ENCODE results near the gene EYA2.

EYA2 gene

GRCh38 chr20:47099825-47100441 is 205.3 kb downstream of the EYA2 start:
- no peak overlapping the region for H3K4me3 ChIP-seq (ENCODE audit: control insufficient read depth, low read depth, low read length)
- TF ChIP-seq, protein P1, sequence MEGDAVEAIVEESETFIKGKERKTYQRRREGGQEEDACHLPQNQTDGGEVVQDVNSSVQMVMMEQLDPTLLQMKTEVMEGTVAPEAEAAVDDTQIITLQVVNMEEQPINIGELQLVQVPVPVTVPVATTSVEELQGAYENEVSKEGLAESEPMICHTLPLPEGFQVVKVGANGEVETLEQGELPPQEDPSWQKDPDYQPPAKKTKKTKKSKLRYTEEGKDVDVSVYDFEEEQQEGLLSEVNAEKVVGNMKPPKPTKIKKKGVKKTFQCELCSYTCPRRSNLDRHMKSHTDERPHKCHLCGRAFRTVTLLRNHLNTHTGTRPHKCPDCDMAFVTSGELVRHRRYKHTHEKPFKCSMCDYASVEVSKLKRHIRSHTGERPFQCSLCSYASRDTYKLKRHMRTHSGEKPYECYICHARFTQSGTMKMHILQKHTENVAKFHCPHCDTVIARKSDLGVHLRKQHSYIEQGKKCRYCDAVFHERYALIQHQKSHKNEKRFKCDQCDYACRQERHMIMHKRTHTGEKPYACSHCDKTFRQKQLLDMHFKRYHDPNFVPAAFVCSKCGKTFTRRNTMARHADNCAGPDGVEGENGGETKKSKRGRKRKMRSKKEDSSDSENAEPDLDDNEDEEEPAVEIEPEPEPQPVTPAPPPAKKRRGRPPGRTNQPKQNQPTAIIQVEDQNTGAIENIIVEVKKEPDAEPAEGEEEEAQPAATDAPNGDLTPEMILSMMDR (IDR thresholded peaks at IDR 0.05; ENCODE audit: control insufficient read depth, insufficient read depth, low read depth, low read length, missing control alignments) = no peak
- no peak for DNase-seq (ENCODE audit: low read depth)

GRCh38 chr20:47102629-47103028 is 208.0 kb downstream of the EYA2 start:
- H3K4me3 ChIP-seq (ENCODE audit: control insufficient read depth, low read depth, low read length) = no peak overlapping the region
- TF ChIP-seq, protein P1 (IDR thresholded peaks at IDR 0.05; ENCODE audit: control insufficient read depth, insufficient read depth, low read depth, low read length, missing control alignments) = no peak
- no peak for DNase-seq (ENCODE audit: low read depth)

GRCh38 chr20:47106786-47107185 is 212.1 kb downstream of the EYA2 start:
- DNase-seq (ENCODE audit: low read depth) = no peak
- TF ChIP-seq, protein P1 (IDR thresholded peaks at IDR 0.05; ENCODE audit: control insufficient read depth, insufficient read depth, low read depth, low read length, missing control alignments) = no peak
- H3K4me3 ChIP-seq (ENCODE audit: control insufficient read depth, low read depth, low read length) = no peak overlapping the region

DNA sequence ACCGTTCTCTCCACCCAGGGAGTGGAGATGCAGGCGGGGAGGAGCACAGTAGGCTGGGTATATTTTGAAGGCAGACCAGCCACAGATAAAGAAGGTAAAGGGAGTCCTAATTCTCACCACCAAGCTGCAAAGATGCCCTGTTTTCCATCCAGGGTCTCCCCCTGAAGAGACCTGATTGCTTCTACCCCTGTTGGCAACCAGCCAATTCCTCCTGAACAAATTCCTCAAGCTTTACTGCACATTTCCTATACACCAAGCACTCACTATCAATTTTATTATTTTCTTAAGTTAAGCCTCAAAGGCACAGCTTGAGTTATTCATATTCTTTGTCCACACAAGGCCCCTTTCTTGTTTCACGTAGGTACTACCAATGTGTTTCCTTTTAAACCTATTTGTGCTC is 214.4 kb downstream of the EYA2 start:
- DNase-seq (ENCODE audit: low read depth) = no peak
- TF ChIP-seq, protein P1 (IDR thresholded peaks at IDR 0.05; ENCODE audit: control insufficient read depth, insufficient read depth, low read depth, low read length, missing control alignments) = no peak
- H3K4me3 ChIP-seq (ENCODE audit: control insufficient read depth, low read depth, low read length) = no peak overlapping the region

GRCh38 chr20:47110819-47111218 is 216.2 kb downstream of the EYA2 start:
- TF ChIP-seq, protein P1 (IDR thresholded peaks at IDR 0.05; ENCODE audit: control insufficient read depth, insufficient read depth, low read depth, low read length, missing control alignments) = no peak
- no peak for DNase-seq (ENCODE audit: low read depth)
- no peak overlapping the region for H3K4me3 ChIP-seq (ENCODE audit: control insufficient read depth, low read depth, low read length)

DNA sequence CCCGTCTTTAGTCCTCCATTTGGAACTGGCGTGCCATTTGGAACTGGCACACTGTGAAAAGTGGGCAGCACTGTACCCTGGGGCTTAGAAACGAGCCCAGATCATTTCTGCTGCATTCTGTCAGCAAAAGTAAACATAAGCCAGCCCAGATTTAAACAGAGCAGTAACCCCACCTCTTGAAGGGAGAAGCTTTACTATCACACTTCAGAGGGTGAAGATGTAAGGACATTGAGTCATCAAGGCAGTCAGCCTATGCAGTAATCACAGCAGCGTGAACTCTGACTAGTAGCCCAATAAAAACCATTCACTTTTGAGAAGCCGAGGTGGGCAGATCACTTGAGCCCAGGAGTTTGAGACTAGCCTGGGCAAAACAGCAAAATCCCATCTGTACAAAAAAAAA is 216.9 kb downstream of the EYA2 start:
- TF ChIP-seq, protein P1 (IDR thresholded peaks at IDR 0.05; ENCODE audit: control insufficient read depth, insufficient read depth, low read depth, low read length, missing control alignments) = no peak
- DNase-seq (ENCODE audit: low read depth) = no peak
- no peak overlapping the region for H3K4me3 ChIP-seq (ENCODE audit: control insufficient read depth, low read depth, low read length)
